Progenitor cell of endocrine pancreas (in vitro differentiated cells): ENCODE measurements around the gene RBM43. TPM values are rescaled to one million over a fixed set of nuclear protein-coding genes. Genes with fewer than 3 reads are reported as not detected.

ENCODE experiments used
- DNase-seq: peaks from one replicate; pipeline ENCODE4 v3.0.0; 2021; ENCODE audit warnings: low spot score; ENCODE audit not compliant: unreplicated experiment
- H3K27ac Mint-ChIP-seq: 2 replicates; pipeline ENCODE4 v1.8.0; 2021; ENCODE audit warnings: mild to moderate bottlenecking, moderate library complexity, mixed read lengths
- H3K27me3 Mint-ChIP-seq: 2 replicates; pipeline ENCODE4 v1.8.0; 2021; ENCODE audit warnings: mixed read lengths
- H3K36me3 Mint-ChIP-seq: 2 replicates; pipeline ENCODE4 v1.8.0; 2022; ENCODE audit warnings: mixed read lengths; ENCODE audit not compliant: insufficient read depth
- H3K4me1 Mint-ChIP-seq: 2 replicates; pipeline ENCODE4 v1.8.0; 2021; ENCODE audit warnings: low read depth, mixed read lengths
- H3K4me3 Mint-ChIP-seq: 2 replicates; pipeline ENCODE4 v1.8.0; 2021; ENCODE audit warnings: low read depth, mild to moderate bottlenecking, moderate library complexity, mixed read lengths
- H3K9me3 Mint-ChIP-seq: 2 replicates; pipeline ENCODE4 v1.8.0; 2021; ENCODE audit warnings: low read depth, mixed read lengths
- total RNA-seq: library from RNA; stranded (reverse); gene quantifications from 2 replicates; pipeline ENCODE4 v1.2.1, GENCODE V29; 2021
- TF ChIP-seq, protein P1 (sequence below): fragments of 200-600 bp; sonication (generic); IDR thresholded peaks from one replicate; pipeline ENCODE4 v1.5.0; 2021; ENCODE audit warnings: antibody characterized with exemption, mild to moderate bottlenecking; ENCODE audit not compliant: unreplicated experiment

Gene RBM43
- total RNA-seq, 1 donor from 2014 or later = 4.6 TPM

- TF ChIP-seq, protein P1, sequence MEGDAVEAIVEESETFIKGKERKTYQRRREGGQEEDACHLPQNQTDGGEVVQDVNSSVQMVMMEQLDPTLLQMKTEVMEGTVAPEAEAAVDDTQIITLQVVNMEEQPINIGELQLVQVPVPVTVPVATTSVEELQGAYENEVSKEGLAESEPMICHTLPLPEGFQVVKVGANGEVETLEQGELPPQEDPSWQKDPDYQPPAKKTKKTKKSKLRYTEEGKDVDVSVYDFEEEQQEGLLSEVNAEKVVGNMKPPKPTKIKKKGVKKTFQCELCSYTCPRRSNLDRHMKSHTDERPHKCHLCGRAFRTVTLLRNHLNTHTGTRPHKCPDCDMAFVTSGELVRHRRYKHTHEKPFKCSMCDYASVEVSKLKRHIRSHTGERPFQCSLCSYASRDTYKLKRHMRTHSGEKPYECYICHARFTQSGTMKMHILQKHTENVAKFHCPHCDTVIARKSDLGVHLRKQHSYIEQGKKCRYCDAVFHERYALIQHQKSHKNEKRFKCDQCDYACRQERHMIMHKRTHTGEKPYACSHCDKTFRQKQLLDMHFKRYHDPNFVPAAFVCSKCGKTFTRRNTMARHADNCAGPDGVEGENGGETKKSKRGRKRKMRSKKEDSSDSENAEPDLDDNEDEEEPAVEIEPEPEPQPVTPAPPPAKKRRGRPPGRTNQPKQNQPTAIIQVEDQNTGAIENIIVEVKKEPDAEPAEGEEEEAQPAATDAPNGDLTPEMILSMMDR = no peak
- no peak for DNase-seq
- H3K27ac Mint-ChIP-seq = peak overlapping the region; percentile 97
- peaks cover 13% of the 10 kb centered on the region for H3K4me1 Mint-ChIP-seq
- no peaks in the 10 kb centered on the region for H3K36me3 Mint-ChIP-seq
- peaks cover 6% of the 10 kb centered on the region for H3K27me3 Mint-ChIP-seq
- no peaks in the 10 kb centered on the region for H3K9me3 Mint-ChIP-seq
- peak overlapping the region; percentile 78 for H3K4me3 Mint-ChIP-seq
Observed at GRCh38 chr2:151261977-151262291, 271 bp upstream of the RBM43 start.

- DNase-seq = no peak
- peak overlapping the region; percentile 78 for H3K4me3 Mint-ChIP-seq
- no peaks in the 10 kb centered on the region for H3K36me3 Mint-ChIP-seq
- TF ChIP-seq, protein P1 = no peak
- peaks cover 13% of the 10 kb centered on the region for H3K4me1 Mint-ChIP-seq
- peaks cover 6% of the 10 kb centered on the region for H3K27me3 Mint-ChIP-seq
- no peaks in the 10 kb centered on the region for H3K9me3 Mint-ChIP-seq
- H3K27ac Mint-ChIP-seq = peak overlapping the region; percentile 96
Observed at GRCh38 chr2:151260573-151261230, 961 bp downstream of the RBM43 start.

DNA sequence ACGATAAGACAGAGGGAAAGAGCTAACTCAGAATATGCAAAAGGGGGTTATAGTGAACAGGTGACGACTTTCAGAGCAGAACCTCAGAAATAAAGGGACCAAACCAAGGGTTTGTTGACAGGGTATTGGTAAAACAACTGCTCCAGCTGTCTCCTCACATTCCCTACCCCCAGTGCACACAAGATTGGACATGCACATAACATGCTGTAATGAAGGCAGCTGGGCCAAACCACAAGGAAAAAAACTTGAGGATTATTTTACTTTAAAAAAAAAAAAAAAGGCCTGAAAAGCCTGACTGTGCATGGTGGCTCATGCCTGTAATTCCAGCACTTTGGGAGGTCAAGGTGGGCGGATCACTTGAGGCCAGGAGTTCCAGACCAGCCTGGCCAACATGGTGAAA is 3.5 kb downstream of the RBM43 start:
- TF ChIP-seq, protein P1 = no peak
- no peak overlapping the region for H3K4me3 Mint-ChIP-seq
- peaks cover 9% of the 10 kb centered on the region for H3K4me1 Mint-ChIP-seq
- H3K9me3 Mint-ChIP-seq = peaks cover 3% of the 10 kb centered on the region
- H3K36me3 Mint-ChIP-seq = peaks cover 4% of the 10 kb centered on the region
- no peak for DNase-seq
- H3K27me3 Mint-ChIP-seq = peaks cover 2% of the 10 kb centered on the region
- no peak overlapping the region for H3K27ac Mint-ChIP-seq

GRCh38 chr2:151252646-151253045 is 9.0 kb downstream of the RBM43 start:
- H3K4me3 Mint-ChIP-seq = no peak overlapping the region
- H3K27me3 Mint-ChIP-seq = no peaks in the 10 kb centered on the region
- DNase-seq = no peak
- TF ChIP-seq, protein P1 = no peak
- H3K27ac Mint-ChIP-seq = no peak overlapping the region
- H3K9me3 Mint-ChIP-seq = peaks cover 20% of the 10 kb centered on the region
- peaks cover 35% of the 10 kb centered on the region for H3K36me3 Mint-ChIP-seq
- H3K4me1 Mint-ChIP-seq = no peaks in the 10 kb centered on the region

GRCh38 chr2:151251012-151251411 is 10.7 kb downstream of the RBM43 start:
- Mint-ChIP-seq H3K9me3 (peaks cover 20% of the 10 kb centered on the region), H3K4me1 (no peaks in the 10 kb centered on the region), H3K27ac (no peak overlapping the region)

More at GRCh38 chr2:151251012-151251411, 10.7 kb downstream of the RBM43 start:
- Mint-ChIP-seq H3K36me3 (peaks cover 35% of the 10 kb centered on the region), H3K4me3 (no peak overlapping the region), H3K27me3 (no peaks in the 10 kb centered on the region)
- no peak for DNase-seq
- TF ChIP-seq, protein P1 = no peak
